Kasumi-1 (cell line): Measurements from ENCODE around the gene ODF2.
A peak's percentile ranks its signal among the peaks of the same experiment; 100 is the strongest.
"Not testable (repeated sequence)": the region's sequence is repeated elsewhere in the genome, so short reads cannot be mapped to it uniquely, and the experiment has no call there.

Source experiments
- DNase-seq, 2 experiments: peaks; one replicate each; lab custom pipeline; 2025; lab: John Stamatoyannopoulos, UW

The ODF2 gene

DNA sequence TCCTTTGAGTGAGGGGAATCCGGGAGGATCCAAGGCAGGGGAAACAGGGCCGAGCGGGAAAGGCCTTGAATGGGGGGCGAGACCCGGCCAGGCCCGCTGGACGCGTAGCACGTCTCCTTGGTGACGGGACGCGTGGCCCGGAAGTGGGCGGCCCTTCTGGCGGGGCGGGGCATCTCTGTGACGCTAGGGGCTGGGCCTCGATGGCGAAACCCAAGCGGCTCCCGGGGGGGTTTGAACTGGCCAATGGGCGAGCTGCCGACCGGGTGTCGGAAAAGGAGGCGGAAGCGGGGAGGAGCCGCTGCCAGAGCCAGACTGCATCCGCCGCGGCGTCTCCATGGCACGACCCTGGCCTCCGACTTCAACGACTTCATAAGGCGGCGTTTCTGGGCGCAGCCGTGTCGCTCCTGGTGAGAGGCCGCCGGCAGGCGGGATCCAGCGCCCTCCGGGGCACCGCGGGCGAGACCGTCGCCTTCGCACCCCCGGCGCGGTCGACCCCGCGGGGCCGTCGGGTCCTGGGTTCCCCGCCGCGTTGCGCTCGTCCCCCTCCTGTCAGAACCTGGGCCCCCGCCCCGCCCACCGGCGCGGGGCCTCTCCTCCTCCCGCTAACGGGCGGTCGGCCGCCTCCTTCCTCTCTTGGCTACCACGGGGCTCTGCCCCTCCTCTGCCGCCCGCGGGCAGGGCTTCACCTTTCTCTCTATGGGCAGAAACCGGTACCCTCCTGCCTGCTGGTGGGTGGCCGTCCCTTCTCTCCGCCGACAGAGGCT, at the start of gene ODF2:
Gene ODF2 (plus strand): TSS at position 158 of the 764 bp plus-strand sequence. CDS start 86 bp downstream, at position 244.
- DNase-seq: peak; percentile 95

DNA sequence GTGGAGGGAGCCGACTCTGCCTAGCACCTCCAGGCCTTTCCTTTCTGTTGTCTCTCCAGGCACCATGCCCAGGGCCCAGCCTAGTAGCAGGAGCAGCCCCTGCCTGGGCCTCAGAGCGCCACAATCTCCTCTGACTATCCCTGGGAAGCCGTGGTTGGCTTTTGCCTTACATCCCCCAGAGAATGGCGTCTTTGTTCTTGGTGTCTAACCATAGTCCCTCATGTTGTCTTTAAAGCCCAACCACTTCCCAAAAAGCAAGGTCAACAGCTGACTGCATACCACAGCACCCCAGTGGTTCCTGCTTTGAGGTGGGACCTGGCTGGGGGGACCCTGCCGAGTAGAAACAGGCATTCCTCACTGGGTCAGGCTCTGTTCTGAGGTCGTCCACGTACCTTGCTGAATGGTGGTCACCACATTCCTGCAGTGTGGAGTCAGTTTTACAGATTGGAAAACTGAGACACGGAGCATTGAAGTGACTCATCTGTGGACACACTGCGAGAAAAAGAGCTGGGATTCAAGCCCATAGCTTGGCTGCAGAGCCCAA, 48.9 kb upstream of the ODF2 start:
- no peak for DNase-seq

DNA sequence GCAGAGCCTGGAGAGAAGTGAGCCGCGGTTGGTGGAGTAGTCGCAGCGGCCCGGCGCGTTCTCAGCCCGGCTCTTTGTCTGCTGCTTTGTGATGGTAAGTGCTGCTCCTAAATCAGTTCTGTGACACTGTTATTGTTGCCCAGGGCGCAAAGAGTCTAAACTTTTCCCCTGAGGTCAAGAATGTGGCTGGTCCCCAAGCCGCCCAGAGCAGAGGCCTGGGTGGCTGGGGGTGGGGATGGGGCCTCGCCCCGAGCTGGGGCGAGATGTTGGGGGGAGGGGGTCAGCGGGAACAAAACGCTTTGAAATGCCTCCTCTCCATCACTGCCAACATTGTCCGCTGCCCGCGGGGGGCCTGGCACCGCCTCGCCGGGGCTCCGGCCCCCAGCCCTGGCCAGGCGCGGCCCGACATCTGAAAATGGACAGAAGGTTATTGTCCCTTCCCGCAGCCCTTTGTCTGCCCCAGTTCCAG, 46.8 kb upstream of the ODF2 start:
- no peak for DNase-seq

DNA sequence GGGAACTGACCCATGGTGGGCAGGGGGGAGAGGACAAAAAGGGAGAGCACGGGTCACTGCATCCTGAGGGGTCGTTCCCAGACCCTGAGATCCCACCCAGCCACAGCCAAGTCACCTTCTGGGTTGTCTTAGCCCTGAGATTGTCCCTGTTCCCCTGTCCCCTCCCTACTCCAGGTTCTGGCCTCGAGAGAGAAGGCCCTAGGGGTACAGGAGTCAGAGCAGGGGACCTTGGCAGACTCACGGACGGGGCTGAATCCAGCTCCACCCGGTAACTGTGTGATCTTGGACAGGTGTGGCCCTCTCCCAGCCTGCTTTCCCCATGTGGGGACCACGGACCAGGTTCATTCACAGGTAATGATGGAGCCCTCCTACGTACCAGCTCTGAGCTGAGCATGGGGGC, 46.4 kb upstream of the ODF2 start:
- no peak for DNase-seq

DNA sequence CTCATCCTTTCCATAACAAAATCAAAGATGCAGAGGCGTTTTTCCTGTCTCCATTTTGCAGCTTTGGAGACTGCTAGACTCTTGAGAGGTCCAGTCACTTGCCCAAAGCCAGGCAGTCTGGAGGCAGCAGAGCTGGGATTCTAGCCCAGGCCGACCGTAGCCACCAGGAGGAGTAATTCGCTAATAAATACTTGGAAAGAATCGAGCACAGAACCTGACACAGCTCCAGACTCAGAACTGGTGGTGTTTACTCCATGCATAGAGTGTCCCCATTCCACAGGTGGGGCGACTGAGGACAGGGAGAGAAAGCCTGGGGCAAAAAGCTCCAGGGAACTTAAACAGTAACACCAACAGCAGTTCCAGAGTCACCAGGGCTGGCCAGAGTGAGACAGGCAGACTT, 45.8 kb upstream of the ODF2 start:
- peak; percentile 13 to 16 for DNase-seq

DNA sequence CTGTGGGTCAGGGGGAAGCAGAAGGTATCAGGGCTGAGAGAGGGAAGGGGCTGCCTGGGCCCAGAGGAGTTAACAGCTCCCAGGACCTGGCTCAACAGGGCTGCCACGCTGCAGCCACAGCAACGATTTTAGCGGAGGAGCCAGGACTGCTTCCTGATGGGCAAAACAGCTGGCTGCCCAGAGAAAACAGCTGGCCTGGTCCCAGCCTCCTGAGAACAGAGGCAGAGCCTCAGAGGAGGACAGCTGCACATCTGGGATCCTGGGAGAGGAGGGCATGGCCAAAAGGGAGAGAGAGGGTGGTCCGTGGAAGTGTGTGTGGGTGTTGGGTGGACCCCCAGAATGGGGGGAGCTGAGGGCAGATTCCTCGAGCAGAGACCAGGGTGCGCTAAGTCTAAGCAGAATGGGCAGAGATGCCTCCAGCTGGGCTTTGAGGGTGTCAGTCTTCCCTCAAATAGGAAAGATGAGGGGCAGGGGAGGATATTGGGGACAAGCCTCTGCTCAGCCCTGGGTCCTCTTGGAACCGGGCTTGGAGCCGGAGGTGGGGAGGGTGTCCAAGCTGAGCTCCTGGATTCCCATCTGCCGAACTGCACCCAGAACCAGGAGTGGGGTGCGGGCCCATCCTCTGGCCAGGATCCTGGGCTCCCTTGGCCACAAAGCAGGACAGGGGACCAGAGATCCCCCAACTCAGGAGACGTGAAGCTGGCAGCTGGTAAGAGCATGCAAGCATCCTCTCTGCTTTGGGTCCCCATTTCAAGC, 44.3 kb upstream of the ODF2 start:
- DNase-seq: no peak

DNA sequence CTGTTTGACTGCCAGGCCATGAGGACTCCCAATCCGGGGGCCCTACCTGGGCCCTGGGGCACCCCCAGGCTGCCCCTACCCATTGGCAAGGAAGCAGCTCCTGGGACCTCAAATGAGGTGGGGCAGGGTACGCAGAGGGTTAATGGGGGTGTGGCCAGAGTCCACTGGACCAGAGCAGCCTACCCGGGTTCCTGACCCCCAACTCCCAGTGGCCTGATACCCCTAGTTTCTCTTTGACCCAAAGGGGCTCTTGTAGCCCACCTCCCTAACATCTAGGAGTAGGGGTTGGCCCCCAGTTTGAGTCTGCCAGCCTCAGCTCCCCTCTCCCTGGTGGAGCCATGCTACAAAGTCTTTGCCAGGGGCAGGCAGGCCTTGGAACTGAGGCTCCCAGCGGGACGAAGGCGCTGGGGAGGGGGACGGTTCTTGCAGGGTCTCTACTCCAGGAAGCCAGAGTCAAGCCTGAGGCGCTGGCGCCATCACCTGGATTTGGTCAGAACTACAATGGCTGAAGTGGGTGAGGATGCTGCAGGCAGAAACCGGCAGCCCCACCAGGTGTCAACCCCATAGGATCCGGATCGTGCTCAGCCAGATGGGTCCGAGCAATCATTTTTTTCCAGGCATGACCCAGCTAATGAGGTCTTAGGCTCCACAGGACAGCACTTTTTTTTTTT, 43.6 kb upstream of the ODF2 start:
- peak; percentile 52 to 57 for DNase-seq

DNA sequence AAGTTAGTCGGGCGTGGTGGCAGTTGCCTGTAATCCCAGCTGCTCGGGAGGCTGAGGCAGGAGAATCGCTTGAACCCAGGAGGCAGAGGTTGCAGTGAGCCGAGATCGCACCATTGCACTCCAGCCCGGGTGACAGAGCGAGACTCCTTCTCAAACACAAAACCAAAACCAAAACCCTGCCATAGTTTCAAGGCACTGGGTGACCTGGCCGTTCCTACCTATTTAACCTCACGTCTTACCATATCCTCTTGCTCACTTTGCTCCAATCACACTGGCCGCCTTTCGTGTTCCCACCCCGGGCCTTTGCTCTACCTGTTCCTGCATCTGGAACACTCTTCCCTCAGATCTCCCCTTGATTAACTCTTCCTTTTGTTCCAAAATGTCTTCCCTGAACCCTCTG, 42.1 kb upstream of the ODF2 start:
- DNase-seq: not testable (repeated sequence)

DNA sequence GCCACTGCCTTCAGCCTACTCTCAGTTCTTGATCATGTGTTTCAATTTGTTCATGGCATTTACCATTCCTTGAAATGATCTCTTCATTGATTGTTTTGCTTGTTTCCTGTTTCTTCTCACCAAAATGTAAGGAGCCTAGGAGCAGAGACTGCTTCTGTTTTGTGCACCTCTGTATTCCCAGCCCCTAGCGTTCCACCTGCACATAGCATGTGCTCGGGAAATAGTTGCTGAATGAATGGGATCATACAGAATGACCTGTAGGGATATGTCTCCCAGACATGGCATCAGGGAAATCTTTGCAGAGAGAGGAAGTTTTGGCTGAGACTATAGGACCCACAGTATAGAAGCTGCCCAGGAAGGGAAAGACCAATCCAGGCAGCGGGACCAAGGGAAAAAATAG, 41.3 kb upstream of the ODF2 start:
- DNase-seq: no peak

DNA sequence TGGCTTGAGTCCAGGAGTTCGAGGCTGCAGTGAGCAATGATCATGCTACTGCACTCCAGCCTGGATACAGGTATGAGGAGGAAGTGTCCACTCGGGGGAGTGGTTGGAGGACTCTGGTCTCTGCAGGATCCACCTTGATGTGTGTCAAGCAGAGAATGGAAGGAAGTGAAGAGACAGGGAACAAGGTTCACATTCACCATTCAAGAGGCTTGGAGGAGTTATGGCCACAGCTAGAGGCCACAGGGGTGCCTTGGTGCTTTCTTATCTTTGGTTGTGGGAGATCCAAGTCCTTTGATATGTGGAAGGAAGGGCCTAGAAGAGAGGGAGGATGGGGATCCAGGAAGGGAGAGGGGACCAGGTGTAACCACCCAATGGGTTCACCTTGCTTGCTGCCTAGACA, 40.5 kb upstream of the ODF2 start:
- DNase-seq: no peak

DNA sequence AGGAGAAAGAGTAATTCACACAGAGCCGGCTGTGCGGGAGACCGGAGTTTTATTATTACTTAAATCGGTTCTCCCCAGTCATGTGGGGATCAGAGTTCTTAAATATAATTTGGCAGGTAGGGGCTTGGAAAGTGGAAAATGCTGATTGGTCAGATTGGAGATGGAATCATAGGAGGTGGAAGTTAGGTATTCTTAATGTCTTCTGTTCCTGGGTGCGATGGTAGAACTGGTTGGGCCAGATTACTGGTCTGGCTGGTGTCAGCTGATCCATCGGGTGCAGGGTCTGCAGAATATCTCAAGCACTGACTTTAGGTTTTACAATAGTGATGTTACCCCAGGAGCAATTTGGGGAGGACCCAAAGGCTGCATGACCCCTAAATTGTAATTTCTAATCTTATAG, 39.8 kb upstream of the ODF2 start:
- DNase-seq: no peak

DNA sequence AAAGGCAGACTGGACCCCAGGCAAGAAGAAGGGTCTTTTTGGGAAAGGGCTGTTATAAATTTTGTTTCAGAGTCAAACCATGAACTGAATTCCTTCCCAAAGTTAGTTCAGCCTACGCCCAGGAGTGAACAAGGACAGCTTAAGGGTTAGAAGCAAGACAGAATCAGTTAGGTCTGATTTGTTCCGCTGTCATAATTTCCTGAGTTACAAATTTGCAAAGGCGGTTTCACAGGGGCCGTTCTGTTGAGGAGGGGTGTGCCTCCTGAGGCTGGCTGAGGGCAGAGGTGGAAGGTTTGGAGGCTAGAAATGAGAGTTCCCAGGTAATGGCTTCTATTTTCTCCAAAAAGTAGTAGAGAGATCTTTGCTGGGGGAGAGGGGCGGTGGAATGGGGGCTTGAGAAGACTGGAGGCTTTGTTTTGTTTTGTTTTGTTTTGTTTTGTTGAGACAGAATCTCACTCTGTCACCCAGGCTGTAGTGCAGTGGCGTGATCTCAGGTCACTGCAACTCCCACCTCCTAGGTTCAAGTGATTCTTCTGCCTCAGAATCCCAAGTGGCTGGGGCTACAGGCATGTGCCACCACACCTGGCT, 39.3 kb upstream of the ODF2 start:
- DNase-seq: no peak

DNA sequence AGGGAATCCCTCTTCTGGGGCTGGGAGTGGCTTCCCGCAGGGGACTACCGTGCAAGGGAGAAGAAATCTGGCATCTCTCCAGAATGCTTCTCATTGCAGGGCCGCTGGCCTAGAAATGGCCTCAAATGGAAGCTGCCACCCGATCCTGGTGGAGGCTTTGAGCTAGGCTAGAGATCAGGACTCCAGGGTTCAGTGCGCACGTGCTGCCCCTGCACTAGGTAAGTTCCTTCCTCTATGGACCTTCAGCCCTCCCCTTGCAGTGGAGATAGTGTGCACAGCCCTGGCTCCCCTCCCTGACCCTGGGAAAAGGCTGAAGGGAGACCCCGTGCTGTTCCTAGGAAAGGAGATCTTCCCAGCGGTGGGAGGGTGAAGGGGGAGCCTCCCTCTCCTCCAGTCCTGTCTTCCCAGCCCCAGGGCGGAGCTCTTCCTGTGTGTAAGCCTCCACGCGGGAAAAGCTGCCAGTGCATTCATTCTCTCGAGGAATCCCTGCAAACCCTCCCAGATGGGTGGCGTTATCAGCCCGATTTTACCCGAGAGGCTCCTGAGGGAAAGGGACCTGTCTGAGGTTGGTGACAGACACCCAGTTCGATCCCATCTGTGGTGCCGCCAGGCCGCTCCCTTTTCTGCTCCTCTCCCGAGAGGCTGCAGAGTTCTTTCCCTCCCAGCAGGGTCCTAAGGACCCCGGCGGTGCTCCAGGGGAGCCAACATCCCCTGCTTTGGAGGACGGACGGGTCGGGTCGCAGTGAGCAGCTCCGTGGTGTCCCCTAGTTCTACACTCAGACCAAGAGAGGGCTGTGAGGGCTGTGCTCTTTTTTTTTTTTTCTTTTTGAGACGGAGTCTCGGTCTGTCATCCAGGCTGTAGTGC, 36.5 kb upstream of the ODF2 start:
- DNase-seq: no peak

DNA sequence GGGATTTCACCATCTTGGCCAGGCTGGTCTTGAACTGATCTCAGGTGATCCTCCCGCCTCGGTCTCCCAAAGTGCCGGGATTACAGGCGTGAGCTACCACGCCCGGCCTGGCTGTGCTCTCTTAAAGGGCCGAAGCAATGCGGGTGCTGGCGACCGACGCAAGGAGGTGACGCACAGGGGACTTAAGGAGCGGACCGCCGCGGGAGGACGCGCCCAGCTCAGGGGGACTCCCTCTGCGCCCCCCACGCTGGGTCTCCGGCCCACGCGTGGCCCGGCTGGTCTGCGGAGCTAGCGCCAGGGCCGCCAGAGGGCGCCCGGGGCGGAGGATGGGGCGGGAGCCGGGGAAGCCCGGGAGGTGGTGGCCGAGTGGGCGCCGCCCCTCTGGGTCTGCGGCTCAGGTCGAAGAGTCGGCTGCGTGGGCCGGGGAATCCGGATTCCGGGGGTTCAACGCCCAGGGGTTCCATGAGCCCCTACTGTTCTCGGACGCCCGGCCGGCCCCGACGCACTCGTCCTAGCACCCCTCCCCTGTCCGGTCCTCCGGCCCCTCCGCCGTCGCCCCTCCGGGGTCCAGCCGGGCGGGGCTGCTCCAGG, 35.7 kb upstream of the ODF2 start:
- peak; percentile 39 to 44 for DNase-seq

DNA sequence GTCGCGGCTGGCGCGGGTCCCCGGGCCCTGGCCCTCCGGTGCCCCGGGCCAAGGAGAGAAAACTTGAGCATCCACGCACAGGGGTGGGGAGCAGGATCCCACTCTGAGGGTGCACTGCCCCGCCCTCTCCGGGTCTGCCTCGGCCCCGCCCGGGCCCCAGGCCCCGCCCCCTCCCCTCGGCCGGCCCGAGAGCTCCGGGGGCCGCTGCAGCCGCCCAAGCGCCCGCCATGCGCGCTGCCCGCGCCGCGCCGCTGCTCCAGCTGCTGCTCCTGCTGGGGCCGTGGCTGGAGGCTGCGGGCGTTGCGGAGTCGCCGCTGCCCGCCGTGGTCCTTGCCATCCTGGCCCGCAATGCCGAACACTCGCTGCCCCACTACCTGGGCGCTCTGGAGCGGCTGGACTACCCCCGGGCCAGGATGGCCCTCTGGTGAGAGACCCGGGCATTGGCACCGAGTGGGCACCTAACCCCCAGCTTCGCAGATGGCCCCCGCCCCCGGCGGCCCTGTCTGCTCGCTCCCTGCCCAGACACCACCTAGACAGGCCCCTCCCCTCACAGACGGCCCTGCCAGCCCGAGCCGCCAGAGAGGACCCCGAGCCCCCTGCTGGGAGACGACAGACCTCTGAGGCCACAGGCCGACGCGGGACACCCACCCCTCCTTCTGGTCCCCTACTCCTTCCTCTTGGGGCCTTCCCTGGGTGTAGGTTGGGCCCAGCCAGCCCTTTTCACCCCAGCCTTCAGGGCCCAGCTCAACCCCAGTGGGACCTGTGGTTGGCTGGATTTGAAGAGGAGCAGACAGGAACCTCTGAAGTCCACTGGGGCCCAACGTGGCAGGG, 34.9 kb upstream of the ODF2 start, which contains the start of gene CERCAM:
Gene CERCAM (plus strand): TSS at position 207 of the 831 bp plus-strand sequence. CDS start 21 bp downstream, at position 228.
- DNase-seq: peak; percentile 29 to 51

DNA sequence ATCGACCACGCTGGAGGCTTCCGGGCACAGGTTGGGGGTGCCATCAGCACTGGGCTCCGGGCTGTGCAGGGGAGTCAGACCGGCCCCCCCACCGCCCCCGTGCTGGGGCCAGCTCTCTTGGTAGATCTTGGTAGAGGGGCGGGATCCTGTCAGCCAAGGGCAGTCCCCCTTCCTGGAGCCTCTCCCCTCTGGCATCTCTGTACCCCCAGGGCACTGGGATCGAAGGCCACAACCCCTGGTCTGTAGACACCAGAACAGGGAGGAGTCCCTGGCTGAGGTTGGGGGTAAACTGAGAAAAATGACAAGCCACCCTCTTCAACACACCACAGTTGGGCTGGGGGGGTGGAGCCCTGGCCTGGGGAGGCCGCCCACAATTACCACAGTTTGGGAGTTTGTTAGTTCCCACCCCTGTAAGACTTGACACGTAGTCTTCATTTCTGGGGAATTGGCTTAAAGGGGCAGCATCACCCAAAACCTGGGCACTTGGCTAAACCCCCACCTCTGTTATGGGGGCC, 34.3 kb upstream of the ODF2 start:
- peak in 1 of 2 experiments; percentile 51 for DNase-seq

DNA sequence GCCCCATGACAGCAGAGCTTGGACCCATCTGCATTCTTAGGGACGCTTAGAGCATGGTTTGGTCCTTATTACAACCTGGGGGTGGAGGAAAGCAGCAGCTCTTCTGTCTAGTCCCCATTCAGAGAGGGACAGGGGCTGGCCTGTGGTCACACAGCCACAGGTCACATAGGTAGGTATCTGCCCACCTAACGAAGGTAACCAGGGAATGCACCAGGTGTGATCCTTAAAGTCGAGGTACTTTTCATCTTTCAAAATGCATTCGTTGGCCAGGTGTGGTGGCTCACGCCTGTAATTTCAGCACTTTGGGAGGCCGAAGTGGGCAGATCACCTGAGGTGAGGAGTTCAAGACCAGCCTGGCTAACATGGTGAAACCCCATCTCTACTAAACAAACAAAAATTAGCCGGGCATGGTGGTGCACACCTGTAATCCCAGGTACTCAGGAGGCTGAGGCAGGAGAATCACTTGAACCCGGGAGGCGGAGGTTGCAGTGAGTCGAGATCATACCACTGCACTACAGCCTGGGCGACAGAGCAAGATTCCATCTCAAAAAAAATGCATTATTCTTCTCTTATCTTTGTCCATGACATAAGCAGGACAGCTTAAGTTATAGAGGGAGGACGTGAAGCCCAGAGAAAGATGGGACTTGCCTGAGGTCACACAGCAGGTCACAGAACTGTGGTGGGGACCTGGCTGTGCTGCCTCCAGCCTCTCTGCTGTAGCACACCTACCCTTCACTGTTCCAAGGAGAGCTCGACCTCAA, 33.6 kb upstream of the ODF2 start:
- DNase-seq: not testable (repeated sequence)

DNA sequence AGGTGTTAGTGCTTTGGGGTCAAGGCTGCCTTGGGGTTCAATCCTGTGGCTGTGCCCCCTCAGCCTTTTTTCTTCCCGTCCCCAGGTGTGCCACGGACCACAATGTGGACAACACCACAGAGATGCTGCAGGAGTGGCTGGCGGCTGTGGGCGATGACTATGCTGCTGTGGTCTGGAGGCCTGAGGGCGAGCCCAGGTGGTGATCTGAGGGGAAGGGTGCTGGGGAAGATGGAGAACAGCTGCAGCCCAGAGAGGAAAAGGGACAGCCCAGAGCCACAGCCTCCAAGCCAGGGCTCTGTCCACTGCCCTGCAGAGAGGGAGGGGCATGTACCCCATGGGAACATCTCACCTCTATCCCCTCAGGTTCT, 33.0 kb upstream of the ODF2 start:
- DNase-seq: no peak

DNA sequence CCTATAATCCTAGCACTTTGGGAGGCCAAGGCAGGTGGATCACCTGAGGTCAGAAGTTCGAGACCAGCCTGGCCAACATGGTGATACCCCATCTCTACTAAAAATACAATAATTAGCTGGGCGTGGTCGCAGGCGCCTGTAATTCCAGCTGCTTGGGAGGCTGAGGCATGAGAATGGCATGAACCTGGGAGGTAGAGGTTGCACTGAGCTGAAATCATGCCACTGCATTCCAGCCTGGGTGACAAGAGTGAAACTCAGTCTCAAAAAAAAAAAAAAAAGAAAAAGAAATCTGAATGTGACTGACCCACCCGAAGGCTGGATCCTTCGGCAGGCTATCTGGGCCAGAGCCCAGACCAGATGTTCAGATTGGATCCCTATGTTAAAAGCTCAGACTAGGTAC, 32.5 kb upstream of the ODF2 start:
- not testable (repeated sequence) for DNase-seq
